Glutamatergic neuron (in vitro differentiated cells): Measurements from ENCODE around the gene FAU. TPM values are rescaled to one million over a fixed set of nuclear protein-coding genes. Genes with fewer than 3 reads are reported as not detected.

Experiments
- DNase-seq: peaks from one replicate; pipeline ENCODE4 v3.0.0; 2022
- H3K27ac Mint-ChIP-seq: one replicate; pipeline ENCODE4 v1.8.0; 2020; ENCODE audit warnings: mild to moderate bottlenecking, mixed read lengths, inconsistent platforms; ENCODE audit not compliant: unreplicated experiment
- H3K27me3 Mint-ChIP-seq: one replicate; pipeline ENCODE4 v1.8.0; 2020; ENCODE audit warnings: mild to moderate bottlenecking, moderate library complexity, mixed read lengths, inconsistent platforms; ENCODE audit not compliant: unreplicated experiment
- H3K36me3 Mint-ChIP-seq: one replicate; pipeline ENCODE4 v1.8.0; 2020; ENCODE audit warnings: mild to moderate bottlenecking, mixed read lengths, inconsistent platforms; ENCODE audit not compliant: unreplicated experiment
- H3K4me1 Mint-ChIP-seq: one replicate; pipeline ENCODE4 v1.8.0; 2020; ENCODE audit warnings: mild to moderate bottlenecking, low read depth, mixed read lengths, inconsistent platforms; ENCODE audit not compliant: unreplicated experiment
- H3K4me3 Mint-ChIP-seq: one replicate; pipeline ENCODE4 v1.8.0; 2020; ENCODE audit warnings: mild to moderate bottlenecking, mixed read lengths, inconsistent platforms; ENCODE audit not compliant: unreplicated experiment
- H3K9me3 Mint-ChIP-seq: one replicate; pipeline ENCODE4 v1.8.0; 2020; ENCODE audit warnings: mild to moderate bottlenecking, moderate library complexity, mixed read lengths, inconsistent platforms; ENCODE audit not compliant: unreplicated experiment
- microRNA-seq: library from miRNA; unstranded; fragments of <30 nt; microRNA quantifications from one replicate; pipeline ENCODE4, GENCODE V29; 2020; ENCODE audit not compliant: unreplicated experiment
- total RNA-seq: library from RNA; stranded (reverse); fragmentation: NEBNext Ultra II Directional; extraction: Animal tissue kit (Norgen Biotek cat#: 25700); gene quantifications from one replicate; pipeline ENCODE4 v1.2.1, GENCODE V29; 2021; ENCODE audit not compliant: unreplicated experiment
- TF ChIP-seq, protein P1 (sequence below): fragments of 200-600 bp; sonication (generic); IDR thresholded peaks from one replicate; pipeline ENCODE4 v1.5.0; 2021; ENCODE audit not compliant: partially characterized antibody, unreplicated experiment

FAU gene
- total RNA-seq, 1 donor from 2014 or later = 560 TPM

DNA sequence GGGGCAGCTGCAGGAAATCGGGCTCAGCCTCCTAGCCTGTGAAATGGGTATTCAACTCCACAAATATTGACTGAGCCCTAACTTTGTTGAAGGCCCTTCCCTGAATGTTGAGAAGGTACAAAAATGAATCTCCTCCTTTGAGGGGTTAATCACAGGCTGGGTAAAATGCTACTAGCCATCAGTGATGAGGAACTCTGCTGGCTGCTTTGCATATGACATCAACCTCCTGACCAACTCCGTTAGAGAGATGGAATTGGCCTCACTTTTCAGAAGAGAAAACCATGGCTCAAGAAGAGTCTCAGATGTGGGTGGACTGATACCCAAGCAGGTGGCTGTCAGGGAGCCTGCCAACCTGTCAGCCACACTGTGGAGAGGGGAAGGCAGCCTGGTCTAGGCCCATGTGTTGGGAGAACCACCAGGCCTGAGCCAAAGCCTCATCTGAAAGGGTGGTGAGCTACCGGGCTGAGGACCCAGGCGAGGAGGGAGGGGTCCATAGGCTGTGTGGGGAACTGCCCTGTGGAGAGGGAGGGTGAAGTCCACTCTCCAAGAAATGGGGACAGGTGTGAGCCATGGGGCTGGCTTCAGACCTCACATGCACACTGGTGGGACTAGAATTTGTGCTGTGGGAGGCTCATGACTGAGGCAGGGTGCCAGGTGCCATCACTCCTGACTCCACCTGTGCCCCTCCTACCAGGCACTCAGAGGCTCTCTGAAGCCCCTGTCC lies 49.9 kb downstream of the FAU start:
- Mint-ChIP-seq H3K9me3 (peaks cover 1% of the 10 kb centered on the region), H3K4me1 (peaks cover 6% of the 10 kb centered on the region), H3K27me3 (no peaks in the 10 kb centered on the region), H3K36me3 (no peaks in the 10 kb centered on the region), H3K4me3 (no peak overlapping the region), H3K27ac (no peak overlapping the region)
- DNase-seq = no peak
- TF ChIP-seq, protein P1, sequence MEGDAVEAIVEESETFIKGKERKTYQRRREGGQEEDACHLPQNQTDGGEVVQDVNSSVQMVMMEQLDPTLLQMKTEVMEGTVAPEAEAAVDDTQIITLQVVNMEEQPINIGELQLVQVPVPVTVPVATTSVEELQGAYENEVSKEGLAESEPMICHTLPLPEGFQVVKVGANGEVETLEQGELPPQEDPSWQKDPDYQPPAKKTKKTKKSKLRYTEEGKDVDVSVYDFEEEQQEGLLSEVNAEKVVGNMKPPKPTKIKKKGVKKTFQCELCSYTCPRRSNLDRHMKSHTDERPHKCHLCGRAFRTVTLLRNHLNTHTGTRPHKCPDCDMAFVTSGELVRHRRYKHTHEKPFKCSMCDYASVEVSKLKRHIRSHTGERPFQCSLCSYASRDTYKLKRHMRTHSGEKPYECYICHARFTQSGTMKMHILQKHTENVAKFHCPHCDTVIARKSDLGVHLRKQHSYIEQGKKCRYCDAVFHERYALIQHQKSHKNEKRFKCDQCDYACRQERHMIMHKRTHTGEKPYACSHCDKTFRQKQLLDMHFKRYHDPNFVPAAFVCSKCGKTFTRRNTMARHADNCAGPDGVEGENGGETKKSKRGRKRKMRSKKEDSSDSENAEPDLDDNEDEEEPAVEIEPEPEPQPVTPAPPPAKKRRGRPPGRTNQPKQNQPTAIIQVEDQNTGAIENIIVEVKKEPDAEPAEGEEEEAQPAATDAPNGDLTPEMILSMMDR = no peak

Small RNAs within 50 kb of the gene (microRNA-seq; reads per million reads assigned to microRNA genes)
- 2.8 reads per million, percentile 20 among the genes with 10 or more reads in this experiment for gene MIR6751

Other genes with a start within 250 kb of the FAU start
- gene EHD1, start 243.5 kb downstream of the FAU start, total RNA-seq = 114 TPM
- gene ATG2A, start 204.9 kb downstream of the FAU start, total RNA-seq = 25.9 TPM
- 148 TPM for gene PPP2R5B, start 197.4 kb downstream of the FAU start, total RNA-seq
- not detected for gene GPHA2, start 186.2 kb downstream of the FAU start, total RNA-seq
- not detected for gene MAJIN, start 150.0 kb downstream of the FAU start, total RNA-seq
- gene BATF2, start 125.2 kb downstream of the FAU start, total RNA-seq = not detected
- 68.4 TPM for gene ARL2, start 108.0 kb downstream of the FAU start, total RNA-seq
- gene SNX15, start 94.7 kb downstream of the FAU start, total RNA-seq = 40.4 TPM
- 14.4 TPM for gene SAC3D1, start 80.9 kb downstream of the FAU start, total RNA-seq
- 1.6 TPM for gene NAALADL1, start 63.6 kb downstream of the FAU start, total RNA-seq
- 7.7 TPM for gene CDCA5, start 38.1 kb downstream of the FAU start, total RNA-seq
- 33.9 TPM for gene ZFPL1, start 37.9 kb downstream of the FAU start, total RNA-seq
- gene VPS51, start 25.9 kb downstream of the FAU start, total RNA-seq = 105 TPM
- gene TM7SF2, start 10.3 kb downstream of the FAU start, total RNA-seq = 241 TPM
- 4.1 TPM for gene ZNHIT2, start 4.4 kb downstream of the FAU start, total RNA-seq
- 32.9 TPM for gene MRPL49, start 187 bp upstream of the FAU start, total RNA-seq
- 54.7 TPM for gene SYVN1, start 12.4 kb upstream of the FAU start, total RNA-seq
- not detected for gene SPDYC, start 48.1 kb upstream of the FAU start, total RNA-seq
- gene CAPN1, start 59.8 kb upstream of the FAU start, total RNA-seq = 234 TPM
- gene POLA2, start 139.8 kb upstream of the FAU start, total RNA-seq = 8.6 TPM
- 23.5 TPM for gene CDC42EP2, start 192.7 kb upstream of the FAU start, total RNA-seq
- 121 TPM for gene DPF2, start 211.7 kb upstream of the FAU start, total RNA-seq
- 3.8 TPM for gene TIGD3, start 232.6 kb upstream of the FAU start, total RNA-seq